G401 (cell line): ENCODE measurements around the gene DAB1. TPM values are rescaled to one million over a fixed set of nuclear protein-coding genes. Genes with fewer than 3 reads are reported as not detected.

Source experiments
- DNase-seq: peaks from one replicate; pipeline ENCODE4 v3.0.0-alpha.2; 2015; ENCODE audit warnings: low spot score
- in situ Hi-C: cut with HindIII; loops from 2 replicates; pipeline ENCODE4 v1.10.0; 2016; ENCODE audit warnings: low sequenced_read_pairs, mixed read lengths
- total RNA-seq: library from RNA; depleted of rRNA; stranded (reverse); fragments of >200 nt; shearing (Covaris generic); gene quantifications from 2 replicates; pipeline ENCODE4 v1.2.3, GENCODE V29; 2014

DAB1 gene
- total RNA-seq, 1 experiment from 2014 or later = not detected

GRCh38 chr1:57329001-57329527 lies 94.8 kb downstream of the DAB1 start:
- in situ Hi-C loops = no loop called here
- DNase-seq = no peak

- peak; percentile 83 for DNase-seq
- in situ Hi-C loops = no loop called here
Measured at GRCh38 chr1:57327946-57328345, 95.9 kb downstream of the DAB1 start.

GRCh38 chr1:57327336-57327735 lies 96.5 kb downstream of the DAB1 start:
- in situ Hi-C loops = no loop called here
- peak; percentile 99 for DNase-seq

- in situ Hi-C loops = no loop called here
- DNase-seq = no peak
Measured at GRCh38 chr1:57325536-57325935, 98.3 kb downstream of the DAB1 start.

GRCh38 chr1:57325117-57325516 lies 98.7 kb downstream of the DAB1 start:
- DNase-seq = peak; percentile 69
- in situ Hi-C loops = no loop called here

GRCh38 chr1:57324388-57324787 lies 99.5 kb downstream of the DAB1 start:
- no peak for DNase-seq
- in situ Hi-C loops = no loop called here

- in situ Hi-C loops = no loop called here
Measured at GRCh38 chr1:57321776-57322175, 102.1 kb downstream of the DAB1 start.

GRCh38 chr1:57319791-57320190 lies 104.1 kb downstream of the DAB1 start:
- in situ Hi-C loops = no loop called here
- no peak for DNase-seq

More at GRCh38 chr1:57321776-57322175, 102.1 kb downstream of the DAB1 start:
- peak; percentile 99 for DNase-seq

- in situ Hi-C loops = no loop called here
- no peak for DNase-seq
Measured at GRCh38 chr1:57319165-57319564, 104.7 kb downstream of the DAB1 start.

- in situ Hi-C loops = no loop called here
- DNase-seq = no peak
Measured at GRCh38 chr1:57316861-57317260, 107.0 kb downstream of the DAB1 start.

GRCh38 chr1:57316291-57316690 lies 107.6 kb downstream of the DAB1 start:
- in situ Hi-C loops = no loop called here
- peak; percentile 95 for DNase-seq

- in situ Hi-C loops = no loop called here
- DNase-seq = peak; percentile 96
Measured at GRCh38 chr1:57312869-57313268, 111.0 kb downstream of the DAB1 start.

- in situ Hi-C loops = no loop called here
- DNase-seq = no peak
Measured at GRCh38 chr1:57311411-57311810, 112.4 kb downstream of the DAB1 start.

GRCh38 chr1:57311006-57311405 lies 112.9 kb downstream of the DAB1 start:
- in situ Hi-C loops = no loop called here
- DNase-seq = no peak

- DNase-seq = no peak
- in situ Hi-C loops = no loop called here
Measured at GRCh38 chr1:57309630-57310029, 114.2 kb downstream of the DAB1 start.

- DNase-seq = no peak
- in situ Hi-C loops = no loop called here
Measured at GRCh38 chr1:57307392-57308170, 116.3 kb downstream of the DAB1 start.

GRCh38 chr1:57304591-57304990 lies 119.3 kb downstream of the DAB1 start:
- no peak for DNase-seq
- in situ Hi-C loops = no loop called here

GRCh38 chr1:57302812-57303596 lies 120.9 kb downstream of the DAB1 start:
- no peak for DNase-seq
- in situ Hi-C loops = no loop called here

GRCh38 chr1:57300186-57300585 lies 123.7 kb downstream of the DAB1 start:
- in situ Hi-C loops = no loop called here
- no peak for DNase-seq

GRCh38 chr1:57296726-57297250 lies 127.1 kb downstream of the DAB1 start:
- in situ Hi-C loops = no loop called here
- peak; percentile 72 for DNase-seq
